Naive thymus-derived CD4-positive, alpha-beta T cell (primary cell): ENCODE data around the gene PPP1R11. TPM values are rescaled to one million over a fixed set of nuclear protein-coding genes. Genes with fewer than 3 reads are reported as not detected.

ENCODE experiments used
- ATAC-seq: fragments of 150-1000 bp; cut with Tn5 transposase; 2 replicates; pipeline ENCODE4 v1.10.0; 2021; ENCODE audit warnings: mild to moderate bottlenecking, moderate library complexity
- CTCF ChIA-PET: fragments of 350-600 bp; sonication (Branson Sonifier 250); formaldehyde crosslinking; loops from one replicate; lab custom pipeline; 2021; ENCODE audit warnings: antibody characterized with exemption; lab: Charles Lee
- POLR2A ChIA-PET: fragments of 350-600 bp; sonication (Branson Sonifier 250); formaldehyde crosslinking; loops from one replicate; lab custom pipeline; 2021; ENCODE audit warnings: antibody characterized with exemption, inconsistent platforms; lab: Charles Lee
- DNase-seq, 9 donors: peaks; one replicate each; pipeline versions ENCODE4 v3.0.0 to v3.0.0-alpha.2; 2020 to 2022; ENCODE audit warnings: mixed read lengths in 1 of 9
- H3K27ac ChIP-seq: one replicate; pipeline ENCODE4 v1.7.0; 2013; ENCODE audit warnings: mild to moderate bottlenecking, low read depth, low read length, moderate library complexity
- H3K27me3 ChIP-seq, 2 donors: one replicate each; pipeline ENCODE4 v1.7.0; 2013; ENCODE audit warnings: low read length in 2 of 2, mild to moderate bottlenecking in 2 of 2, moderate library complexity in 2 of 2; ENCODE audit not compliant: control insufficient read depth in 2 of 2, insufficient read depth in 2 of 2
- H3K36me3 ChIP-seq, 3 experiments: 1 replicate in 2 of 3; 2 replicates in 1 of 3; pipeline ENCODE4 v1.7.0; 2013; ENCODE audit warnings: low read length in 3 of 3, mild to moderate bottlenecking in 3 of 3, moderate library complexity in 1 of 3; ENCODE audit not compliant: insufficient read depth in 3 of 3, control insufficient read depth in 2 of 3
- H3K4me1 ChIP-seq, 2 donors: one replicate each; pipeline ENCODE4 v1.7.0; 2013; ENCODE audit warnings: low read length in 2 of 2, mild to moderate bottlenecking in 2 of 2, moderate library complexity in 1 of 2; ENCODE audit not compliant: control insufficient read depth in 2 of 2, insufficient read depth in 2 of 2
- H3K4me3 ChIP-seq: 2 replicates; pipeline ENCODE4 v1.7.0; 2013; ENCODE audit warnings: mild to moderate bottlenecking, low read length
- H3K9me3 ChIP-seq, 3 experiments: 1 replicate in 2 of 3; 2 replicates in 1 of 3; pipeline ENCODE4 v1.7.0; 2013; ENCODE audit warnings: low read length in 3 of 3; ENCODE audit not compliant: control insufficient read depth in 2 of 3
- H3K27ac Mint-ChIP-seq, 9 donors: one replicate each; pipeline ENCODE4 v1.8.0; 2020 to 2022; ENCODE audit warnings: mixed read lengths in 9 of 9, mild to moderate bottlenecking in 8 of 9, moderate library complexity in 5 of 9, inconsistent platforms in 2 of 9
- H3K27me3 Mint-ChIP-seq, 5 donors: one replicate each; pipeline ENCODE4 v1.8.0; 2021 to 2022; ENCODE audit warnings: mixed read lengths in 5 of 5, mild to moderate bottlenecking in 1 of 5
- H3K36me3 Mint-ChIP-seq, 5 donors: one replicate each; pipeline ENCODE4 v1.8.0; 2020 to 2022; ENCODE audit warnings: mixed read lengths in 5 of 5, mild to moderate bottlenecking in 3 of 5, inconsistent platforms in 1 of 5
- H3K4me1 Mint-ChIP-seq, 7 donors: one replicate each; pipeline ENCODE4 v1.8.0; 2020 to 2022; ENCODE audit warnings: mixed read lengths in 7 of 7, mild to moderate bottlenecking in 3 of 7, inconsistent platforms in 1 of 7
- H3K4me3 Mint-ChIP-seq, 10 donors: one replicate each; pipeline ENCODE4 v1.8.0; 2020 to 2022; ENCODE audit warnings: mild to moderate bottlenecking in 10 of 10, mixed read lengths in 10 of 10, moderate library complexity in 6 of 10, inconsistent platforms in 2 of 10
- H3K9me3 Mint-ChIP-seq, 11 donors: one replicate each; pipeline ENCODE4 v1.8.0; 2020 to 2022; ENCODE audit warnings: mixed read lengths in 11 of 11, mild to moderate bottlenecking in 4 of 11, inconsistent platforms in 1 of 11, moderate library complexity in 1 of 11
- intact Hi-C, 2 donors: fragments of 100-400 bp; cut with micrococcal nuclease; formaldehyde crosslinking; loops; one replicate each; pipeline ENCODE4 v1.15.1; 2023
- polyA plus RNA-seq, 2 donors: library from polyadenylated mRNA; unstranded; fragments of 300-500 nt; fragmentation: Illumina TruSeq; gene quantifications; one replicate each; pipeline ENCODE4 v1.2.3, GENCODE V29; 2021
- total RNA-seq, 6 experiments: library from RNA in 5 of 6; stranded (reverse) in 5 of 6; gene quantifications; 1 replicate in 5 of 6; 2 replicates in 1 of 6; pipeline ENCODE4 v1.2.3 and lab custom pipeline; 2021 to 2026

PPP1R11 gene
- total and polyA plus RNA-seq, 7 experiments from 2014 or later: 49.4 to 113 (median 64.0) TPM

DNA sequence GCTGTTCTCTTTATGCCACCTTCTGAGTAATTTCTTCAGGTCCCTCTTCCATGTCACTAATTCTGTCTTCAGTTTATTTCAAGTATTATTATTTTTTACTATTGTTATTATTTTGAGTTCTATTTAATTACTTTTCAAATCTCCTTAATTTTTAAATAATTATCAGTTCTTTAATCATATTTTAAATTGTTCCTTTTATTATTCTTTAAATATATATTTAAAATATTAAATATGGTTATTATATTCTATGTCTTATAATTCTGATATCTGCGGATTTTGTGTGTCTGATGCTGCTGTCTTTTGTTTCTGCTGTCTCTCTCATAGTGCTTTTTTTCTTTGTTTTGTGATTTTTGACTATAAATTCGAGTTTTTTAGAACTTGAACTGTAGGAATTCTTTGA, 3.7 kb upstream of the PPP1R11 start:
- Histone ChIP-seq H3K4me3 (no peak overlapping the region), H3K27ac (peak overlapping the region; percentile 92), H3K4me1 (peaks cover 32 to 34% of the 10 kb centered on the region in 2 donors), H3K36me3 (peaks cover 4 to 13% (median 5%) of the 10 kb centered on the region in 3 experiments), H3K27me3 (no peaks in the 10 kb centered on the region), H3K9me3 (no peaks in the 10 kb centered on the region)
- H3K36me3 Mint-ChIP-seq: peaks cover 0 to 36% (median 24%) of the 10 kb centered on the region in 5 donors
- peaks cover 0 to 7% (median 0%) of the 10 kb centered on the region in 11 donors for H3K9me3 Mint-ChIP-seq
- peak overlapping the region in 5 of 9 donors; percentile 45 to 99 (median 82) for H3K27ac Mint-ChIP-seq
- H3K27me3 Mint-ChIP-seq: no peaks in the 10 kb centered on the region
- ATAC-seq: no peak
- POLR2A ChIA-PET: no interaction called here
- intact Hi-C loops: loop anchor here (5.0 to 10.0 kb wide), 2 partner anchors 341 to 661 kb away; partner anchors contain the start of genes HLA-F (in 1 of the 2) and TUBB (in 1 of the 2)
- CTCF ChIA-PET: no interaction called here
- H3K4me3 Mint-ChIP-seq: peak overlapping the region in 9 of 10 donors; percentile 47 to 97 (median 78)
- peaks cover 33 to 83% (median 70%) of the 10 kb centered on the region in 7 donors for H3K4me1 Mint-ChIP-seq
- DNase-seq: no peak

GRCh38 chr6:30066082-30066481, 916 bp upstream of the PPP1R11 start:
- peak overlapping the region; percentile 94 for H3K4me3 ChIP-seq
- Mint-ChIP-seq H3K4me3 (peak overlapping the region; percentile 87 to 100 (median 98)), H3K4me1 (peaks cover 37 to 78% (median 69%) of the 10 kb centered on the region in 7 donors), H3K27me3 (peaks cover 6 to 18% (median 11%) of the 10 kb centered on the region in 5 donors), H3K9me3 (peaks cover 0 to 7% (median 0%) of the 10 kb centered on the region in 11 donors), H3K36me3 (peaks cover 10 to 58% (median 47%) of the 10 kb centered on the region in 5 donors), H3K27ac (peak overlapping the region; percentile 96 to 100 (median 99))
- ChIA-PET POLR2A (interaction anchor here (0.5 to 3.7 kb wide), 16 partner anchors 8 to 550 kb away, joined by 3 to 36 read pairs (median 4); partner anchors contain the start of genes TRIM26 and TRIM39), CTCF (interaction anchor here (1.3 to 2.0 kb wide), 3 partner anchors 37 to 413 kb away, joined by 4 to 5 read pairs (median 4); no protein-coding TSS in a partner anchor)
- no peak for ATAC-seq
- H3K4me1 ChIP-seq: peaks cover 28 to 33% of the 10 kb centered on the region in 2 donors
- H3K9me3 ChIP-seq: no peaks in the 10 kb centered on the region
- peak in 1 of 9 donors; percentile 24 for DNase-seq
- peaks cover 5 to 28% (median 20%) of the 10 kb centered on the region in 3 experiments for H3K36me3 ChIP-seq
- H3K27ac ChIP-seq: peak overlapping the region; percentile 96
- no peaks in the 10 kb centered on the region for H3K27me3 ChIP-seq
- intact Hi-C loops: loop anchor here (1.0 to 10.0 kb wide), 17 partner anchors 9 to 1984 kb away; partner anchors contain the start of genes MRPS18B (in 2 of the 2), PPP1R10 (in 2 of the 2), ABCF1 (in 1 of the 2) and BAG6 (in 1 of the 2)

DNA sequence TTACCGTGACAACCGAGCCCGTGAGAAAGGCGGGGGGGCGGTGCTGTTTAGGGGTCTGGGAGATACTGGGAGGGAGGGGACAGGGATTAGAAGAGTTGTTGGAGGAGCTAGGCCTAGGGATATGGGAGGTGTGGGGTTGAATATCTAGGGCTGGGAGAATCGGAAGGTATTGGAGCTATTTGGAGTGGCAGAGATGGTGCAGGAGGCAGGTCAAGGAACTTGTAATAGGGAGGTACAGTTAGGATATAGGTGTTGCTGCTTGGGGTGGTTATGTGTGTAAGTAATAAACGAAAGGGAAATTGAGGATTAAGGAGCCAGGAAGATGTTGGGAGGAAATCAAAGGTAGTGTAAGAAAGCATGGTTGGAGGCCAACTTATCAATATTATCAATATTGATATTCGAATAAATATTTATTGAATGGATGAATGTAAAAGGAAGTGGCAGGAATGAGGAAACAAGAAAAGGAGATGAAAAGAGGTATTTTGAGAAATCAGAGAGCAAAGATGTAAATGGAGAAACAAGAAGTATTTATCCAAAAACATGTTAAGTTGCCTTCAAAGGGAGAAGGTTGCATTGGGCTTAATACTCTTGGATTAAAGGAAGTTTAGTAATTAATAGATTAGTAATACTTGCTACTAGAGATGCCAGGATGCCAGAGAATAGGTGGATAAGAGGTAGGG, 602 bp downstream of the PPP1R11 start:
- POLR2A ChIA-PET: interaction anchor here (0.8 to 3.7 kb wide), 3 partner anchors 11 to 146 kb away, joined by 3 to 36 read pairs (median 19); partner anchors contain the start of gene TRIM26
- Mint-ChIP-seq H3K4me3 (peak overlapping the region; percentile 87 to 100 (median 98)), H3K9me3 (peaks cover 0 to 7% (median 0%) of the 10 kb centered on the region in 11 donors), H3K36me3 (peaks cover 10 to 60% (median 49%) of the 10 kb centered on the region in 5 donors), H3K27me3 (peaks cover 17 to 30% (median 24%) of the 10 kb centered on the region in 5 donors), H3K27ac (peak overlapping the region; percentile 96 to 100 (median 99)), H3K4me1 (peaks cover 45 to 80% (median 66%) of the 10 kb centered on the region in 7 donors)
- Histone ChIP-seq H3K9me3 (no peaks in the 10 kb centered on the region), H3K4me1 (peaks cover 23 to 38% of the 10 kb centered on the region in 2 donors), H3K27me3 (no peaks in the 10 kb centered on the region), H3K27ac (peak overlapping the region; percentile 96), H3K36me3 (peaks cover 5 to 28% (median 20%) of the 10 kb centered on the region in 3 experiments), H3K4me3 (peak overlapping the region; percentile 94)
- intact Hi-C loops: loop anchor here (1.0 to 10.0 kb wide), 15 partner anchors 36 to 1985 kb away; partner anchors contain the start of genes HLA-A (in 2 of the 2), MRPS18B (in 2 of the 2), PPP1R10 (in 2 of the 2) and BAG6 (in 1 of the 2)
- DNase-seq: no peak
- no peak for ATAC-seq
- CTCF ChIA-PET: no interaction called here

DNA sequence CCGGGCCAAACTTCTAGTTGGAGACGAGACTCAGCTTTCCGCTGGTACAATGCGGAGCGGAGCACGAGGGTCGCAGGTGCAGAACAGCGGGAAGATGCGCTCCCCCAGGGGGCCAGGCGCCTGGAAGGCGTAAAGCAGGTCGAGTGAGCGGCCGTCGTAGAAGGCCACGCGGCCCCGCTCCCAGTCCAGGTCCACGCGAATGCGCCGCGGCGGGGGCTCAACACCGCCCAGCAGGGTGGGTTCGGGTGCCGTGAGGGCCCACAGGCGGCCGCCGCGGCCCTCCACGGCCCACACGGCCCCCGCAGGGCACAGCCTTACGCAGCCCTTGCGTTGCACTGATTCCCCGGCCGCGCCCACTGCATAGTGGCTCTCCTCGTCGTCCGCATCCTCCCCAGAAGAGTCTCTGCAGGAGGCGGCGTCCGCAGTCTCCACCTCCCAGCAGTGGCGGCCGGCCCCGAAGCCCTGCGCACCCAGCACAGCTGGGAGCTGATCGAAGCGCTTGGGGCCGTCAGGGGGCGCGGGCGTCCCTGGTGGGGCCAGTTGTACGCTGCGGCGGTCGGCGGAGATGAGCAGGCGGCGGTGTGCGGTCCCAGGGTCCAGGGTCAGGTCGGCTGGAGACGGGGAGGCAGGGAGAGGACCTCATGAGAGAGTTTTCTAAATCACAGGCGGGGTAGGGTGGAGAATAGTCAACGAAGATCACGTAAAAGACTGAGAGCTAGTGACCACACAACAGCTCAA, 4.3 kb downstream of the PPP1R11 start:
- Mint-ChIP-seq H3K36me3 (peaks cover 10 to 46% (median 41%) of the 10 kb centered on the region in 5 donors), H3K4me1 (peaks cover 47 to 76% (median 66%) of the 10 kb centered on the region in 7 donors), H3K27ac (peak overlapping the region in 1 of 9 donors; percentile 14), H3K4me3 (peak overlapping the region in 9 of 10 donors; percentile 6 to 58 (median 48)), H3K9me3 (peaks cover 0 to 10% (median 0%) of the 10 kb centered on the region in 11 donors), H3K27me3 (peaks cover 31 to 58% (median 55%) of the 10 kb centered on the region in 5 donors)
- ATAC-seq (no peak), DNase-seq (no peak)
- Histone ChIP-seq H3K4me3 (no peak overlapping the region), H3K4me1 (peaks cover 16 to 46% of the 10 kb centered on the region in 2 donors), H3K27ac (no peak overlapping the region), H3K36me3 (peaks cover 0 to 25% (median 7%) of the 10 kb centered on the region in 3 experiments), H3K9me3 (no peaks in the 10 kb centered on the region), H3K27me3 (peaks cover 0 to 12% of the 10 kb centered on the region in 2 donors)
- ChIA-PET POLR2A (interaction anchor here (1.0 to 1.8 kb wide), 3 partner anchors 10 to 26 kb away, joined by 3 to 9 read pairs (median 4); partner anchors contain the start of gene POLR1H), CTCF (no interaction called here)
- intact Hi-C loops: no loop called here

- Mint-ChIP-seq H3K4me3 (peak overlapping the region in 6 of 10 donors; percentile 3 to 54 (median 40)), H3K4me1 (peaks cover 49 to 76% (median 67%) of the 10 kb centered on the region in 7 donors), H3K9me3 (peaks cover 0 to 7% (median 0%) of the 10 kb centered on the region in 11 donors), H3K27me3 (peaks cover 31 to 64% (median 55%) of the 10 kb centered on the region in 5 donors), H3K27ac (peak overlapping the region in 2 of 9 donors; percentile 13 to 35), H3K36me3 (peaks cover 10 to 46% (median 41%) of the 10 kb centered on the region in 5 donors)
- intact Hi-C loops: no loop called here
- H3K4me3 ChIP-seq: no peak overlapping the region
- H3K27ac ChIP-seq: no peak overlapping the region
- DNase-seq (no peak), ATAC-seq (no peak)
- peaks cover 0 to 25% (median 7%) of the 10 kb centered on the region in 3 experiments for H3K36me3 ChIP-seq
- H3K4me1 ChIP-seq: peaks cover 17 to 50% of the 10 kb centered on the region in 2 donors
- peaks cover 0 to 12% of the 10 kb centered on the region in 2 donors for H3K27me3 ChIP-seq
- H3K9me3 ChIP-seq: no peaks in the 10 kb centered on the region
- CTCF ChIA-PET: no interaction called here
- POLR2A ChIA-PET: interaction anchor here (1.0 to 1.6 kb wide), 2 partner anchors 11 to 25 kb away, joined by 3 to 4 read pairs; partner anchors contain the start of gene POLR1H
These were observed 4.9 kb downstream of the PPP1R11 start for GRCh38 chr6:30071858-30072257.
